HG03025 (cell line): Measurements from ENCODE around the gene CLK2.
"Not testable (repeated sequence)": the region's sequence is repeated elsewhere in the genome, so short reads cannot be mapped to it uniquely, and the experiment has no call there.

ENCODE experiments used
- ATAC-seq: cut with Tn5 transposase; IDR thresholded peaks from one replicate; pipeline ENCODE4 v1.9.1; 2021; ENCODE audit warnings: mild to moderate bottlenecking, moderate library complexity; ENCODE audit not compliant: unreplicated experiment, low FRiP score

CLK2 gene

GRCh38 chr1:155297384-155297783 lies 24.1 kb upstream of the CLK2 start:
- ATAC-seq: no peak

- no peak for ATAC-seq
These were observed 23.4 kb upstream of the CLK2 start for GRCh38 chr1:155296661-155297060.

- no peak for ATAC-seq
These were observed 22.6 kb upstream of the CLK2 start for GRCh38 chr1:155295942-155296267.

GRCh38 chr1:155295183-155295941 lies 22.1 kb upstream of the CLK2 start:
- ATAC-seq: no peak

GRCh38 chr1:155294520-155295182 lies 21.3 kb upstream of the CLK2 start:
- ATAC-seq: no peak

GRCh38 chr1:155293086-155293749 lies 19.9 kb upstream of the CLK2 start:
- ATAC-seq: no peak

- not testable (repeated sequence) for ATAC-seq
These were observed 17.7 kb upstream of the CLK2 start for GRCh38 chr1:155291006-155291405.

- no peak for ATAC-seq
These were observed 14.8 kb upstream of the CLK2 start for GRCh38 chr1:155287987-155288543.

- ATAC-seq: no peak
These were observed 13.2 kb upstream of the CLK2 start for GRCh38 chr1:155286544-155286943.

GRCh38 chr1:155285631-155286044 lies 12.3 kb upstream of the CLK2 start:
- no peak for ATAC-seq

- ATAC-seq: no peak
These were observed 11.8 kb upstream of the CLK2 start for GRCh38 chr1:155285063-155285462.

- ATAC-seq: no peak
These were observed 11.2 kb upstream of the CLK2 start for GRCh38 chr1:155284476-155284875.

GRCh38 chr1:155282488-155283091 lies 9.3 kb upstream of the CLK2 start:
- no peak for ATAC-seq

- ATAC-seq: no peak
These were observed 6.0 kb upstream of the CLK2 start for GRCh38 chr1:155279268-155279667.

GRCh38 chr1:155278689-155279160 lies 5.4 kb upstream of the CLK2 start:
- no peak for ATAC-seq

GRCh38 chr1:155277902-155278688 lies 4.8 kb upstream of the CLK2 start:
- ATAC-seq: no peak

- ATAC-seq: peak; percentile 71
These were observed 4.0 kb upstream of the CLK2 start, which contains the start of gene HCN3 for GRCh38 chr1:155277070-155277901. TSS of gene HCN3 (plus strand) at chr1:155277463. CDS start at chr1:155277591, 128 bp downstream.

- peak; percentile 27 for ATAC-seq
These were observed 600 bp downstream of the CLK2 start for GRCh38 chr1:155272466-155273342.
